Colonic mucosa (tissue), 4 donors: ENCODE measurements around the gene TANC1. TPM values are rescaled to one million over a fixed set of nuclear protein-coding genes. Genes with fewer than 3 reads are reported as not detected.
A peak's percentile ranks its signal among the peaks of the same experiment; 100 is the strongest.

Source experiments
- DNase-seq: peaks from one replicate; pipeline ENCODE4 v3.0.0-alpha.2; 2020
- H3K27ac ChIP-seq: fragments of 200-600 bp; one replicate; pipeline ENCODE4 v1.8.0; 2021
- H3K27me3 ChIP-seq: fragments of 200-600 bp; one replicate; pipeline ENCODE4 v1.8.0; 2021
- H3K36me3 ChIP-seq: fragments of 200-600 bp; one replicate; pipeline ENCODE4 v1.8.0; 2021
- H3K4me1 ChIP-seq: fragments of 200-600 bp; one replicate; pipeline ENCODE4 v1.8.0; 2021; ENCODE audit warnings: mild to moderate bottlenecking
- H3K4me3 ChIP-seq: fragments of 200-600 bp; one replicate; pipeline ENCODE4 v1.8.0; 2021
- H3K9ac ChIP-seq, 2 donors: one replicate each; pipeline ENCODE4 v1.7.0; 2013; ENCODE audit warnings: control low read depth in 2 of 2, low read depth in 2 of 2, low read length in 2 of 2
- H3K9me3 ChIP-seq: fragments of 200-600 bp; one replicate; pipeline ENCODE4 v1.8.0; 2021
- intact Hi-C: fragments of 100-400 bp; cut with DNase I; formaldehyde crosslinking; loops from one replicate; pipeline ENCODE4 v1.14.1; 2022
- total RNA-seq, 2 donors: library from RNA; stranded (reverse); fragmentation: NEBNext Ultra II Directional in 1 of 2; extraction: Animal tissue kit (Norgen Biotek cat#: 25700) in 1 of 2; gene quantifications; one replicate each; pipeline ENCODE4 v1.2.1, GENCODE V29; 2021
- TF ChIP-seq, protein P1 (sequence below): fragments of 200-600 bp; IDR thresholded peaks from one replicate; pipeline ENCODE4 v1.8.0; 2022; ENCODE audit warnings: antibody characterized with exemption, mild to moderate bottlenecking
- donor health status: healthy.
- donor health status: DM: no; HTN: no; CAD: no.
- donor health status: DM: no; HTN: no; CAD: no.

The TANC1 gene
- total RNA-seq, 2 donors from 2014 or later: 28.3 to 32.7 TPM

- Histone ChIP-seq H3K4me1 (peaks cover 6% of the 10 kb centered on the region), H3K36me3 (no peaks in the 10 kb centered on the region), H3K9me3 (no peaks in the 10 kb centered on the region), H3K27ac (peak overlapping the region; percentile 44), H3K27me3 (no peaks in the 10 kb centered on the region), H3K9ac (no peak overlapping the region), H3K4me3 (no peak overlapping the region)
- intact Hi-C loops: no loop called here
- peak; percentile 26 for DNase-seq
- TF ChIP-seq, protein P1, sequence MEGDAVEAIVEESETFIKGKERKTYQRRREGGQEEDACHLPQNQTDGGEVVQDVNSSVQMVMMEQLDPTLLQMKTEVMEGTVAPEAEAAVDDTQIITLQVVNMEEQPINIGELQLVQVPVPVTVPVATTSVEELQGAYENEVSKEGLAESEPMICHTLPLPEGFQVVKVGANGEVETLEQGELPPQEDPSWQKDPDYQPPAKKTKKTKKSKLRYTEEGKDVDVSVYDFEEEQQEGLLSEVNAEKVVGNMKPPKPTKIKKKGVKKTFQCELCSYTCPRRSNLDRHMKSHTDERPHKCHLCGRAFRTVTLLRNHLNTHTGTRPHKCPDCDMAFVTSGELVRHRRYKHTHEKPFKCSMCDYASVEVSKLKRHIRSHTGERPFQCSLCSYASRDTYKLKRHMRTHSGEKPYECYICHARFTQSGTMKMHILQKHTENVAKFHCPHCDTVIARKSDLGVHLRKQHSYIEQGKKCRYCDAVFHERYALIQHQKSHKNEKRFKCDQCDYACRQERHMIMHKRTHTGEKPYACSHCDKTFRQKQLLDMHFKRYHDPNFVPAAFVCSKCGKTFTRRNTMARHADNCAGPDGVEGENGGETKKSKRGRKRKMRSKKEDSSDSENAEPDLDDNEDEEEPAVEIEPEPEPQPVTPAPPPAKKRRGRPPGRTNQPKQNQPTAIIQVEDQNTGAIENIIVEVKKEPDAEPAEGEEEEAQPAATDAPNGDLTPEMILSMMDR: no peak
Measured at GRCh38 chr2:159202568-159203071, 234.2 kb downstream of the TANC1 start.

DNA sequence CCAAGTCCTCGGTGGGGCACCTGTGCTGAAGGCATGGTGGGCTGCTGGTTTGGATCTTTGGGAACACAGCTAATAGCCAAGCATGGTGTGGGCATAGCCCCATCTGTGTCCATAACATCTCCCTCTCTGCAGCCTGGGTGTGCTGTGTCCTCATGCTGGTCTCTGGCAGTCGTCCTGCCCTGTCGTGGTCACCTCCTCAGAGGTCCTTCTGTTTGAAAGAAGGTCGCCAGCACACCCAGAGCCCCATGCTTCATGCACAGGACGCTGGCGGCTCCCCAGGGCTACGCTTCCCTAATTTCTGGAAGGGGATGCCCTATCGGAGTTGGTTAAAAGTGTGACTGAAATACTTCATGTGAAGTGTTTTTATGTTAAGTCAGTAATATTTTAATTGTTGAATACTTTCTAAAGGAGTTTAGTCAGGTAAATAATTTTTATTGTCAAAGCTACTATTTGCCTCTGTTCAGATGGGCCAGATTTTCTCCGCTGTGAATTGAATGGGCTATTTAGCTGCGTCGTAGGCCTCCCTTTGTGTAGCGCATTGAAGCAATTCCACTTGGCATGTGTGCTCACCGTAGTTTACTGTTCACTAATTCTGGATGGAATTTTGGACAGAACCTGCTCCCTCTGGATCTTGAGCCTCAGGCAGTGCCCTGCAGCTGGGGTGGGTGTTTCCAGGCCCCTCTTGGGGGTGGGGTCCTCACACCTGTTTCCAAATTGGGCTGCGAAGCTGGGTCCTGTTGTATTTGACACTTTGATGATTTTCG is 236.1 kb downstream of the TANC1 start:
- H3K27ac ChIP-seq: no peak overlapping the region

GRCh38 chr2:159206736-159207380 is 238.4 kb downstream of the TANC1 start:
- Histone ChIP-seq H3K27me3 (no peaks in the 10 kb centered on the region), H3K9me3 (no peaks in the 10 kb centered on the region), H3K27ac (no peak overlapping the region), H3K9ac (no peak overlapping the region), H3K4me1 (peaks cover 9% of the 10 kb centered on the region), H3K36me3 (no peaks in the 10 kb centered on the region), H3K4me3 (no peak overlapping the region)
- intact Hi-C loops: no loop called here
- TF ChIP-seq, protein P1: no peak
- no peak for DNase-seq

More for the DNA sequence above, 236.1 kb downstream of the TANC1 start:
- no peak overlapping the region for H3K9ac ChIP-seq
- peaks cover 9% of the 10 kb centered on the region for H3K4me1 ChIP-seq
- TF ChIP-seq, protein P1: no peak
- H3K27me3 ChIP-seq: no peaks in the 10 kb centered on the region
- intact Hi-C loops: no loop called here
- H3K9me3 ChIP-seq: no peaks in the 10 kb centered on the region
- H3K4me3 ChIP-seq: no peak overlapping the region
- no peak for DNase-seq
- no peaks in the 10 kb centered on the region for H3K36me3 ChIP-seq

- Histone ChIP-seq H3K27me3 (no peaks in the 10 kb centered on the region), H3K27ac (no peak overlapping the region), H3K4me1 (peaks cover 6% of the 10 kb centered on the region), H3K9ac (no peak overlapping the region), H3K36me3 (no peaks in the 10 kb centered on the region), H3K9me3 (no peaks in the 10 kb centered on the region), H3K4me3 (no peak overlapping the region)
- intact Hi-C loops: no loop called here
- TF ChIP-seq, protein P1: no peak
- no peak for DNase-seq
Measured at GRCh38 chr2:159208438-159208837, 240.0 kb downstream of the TANC1 start.

DNA sequence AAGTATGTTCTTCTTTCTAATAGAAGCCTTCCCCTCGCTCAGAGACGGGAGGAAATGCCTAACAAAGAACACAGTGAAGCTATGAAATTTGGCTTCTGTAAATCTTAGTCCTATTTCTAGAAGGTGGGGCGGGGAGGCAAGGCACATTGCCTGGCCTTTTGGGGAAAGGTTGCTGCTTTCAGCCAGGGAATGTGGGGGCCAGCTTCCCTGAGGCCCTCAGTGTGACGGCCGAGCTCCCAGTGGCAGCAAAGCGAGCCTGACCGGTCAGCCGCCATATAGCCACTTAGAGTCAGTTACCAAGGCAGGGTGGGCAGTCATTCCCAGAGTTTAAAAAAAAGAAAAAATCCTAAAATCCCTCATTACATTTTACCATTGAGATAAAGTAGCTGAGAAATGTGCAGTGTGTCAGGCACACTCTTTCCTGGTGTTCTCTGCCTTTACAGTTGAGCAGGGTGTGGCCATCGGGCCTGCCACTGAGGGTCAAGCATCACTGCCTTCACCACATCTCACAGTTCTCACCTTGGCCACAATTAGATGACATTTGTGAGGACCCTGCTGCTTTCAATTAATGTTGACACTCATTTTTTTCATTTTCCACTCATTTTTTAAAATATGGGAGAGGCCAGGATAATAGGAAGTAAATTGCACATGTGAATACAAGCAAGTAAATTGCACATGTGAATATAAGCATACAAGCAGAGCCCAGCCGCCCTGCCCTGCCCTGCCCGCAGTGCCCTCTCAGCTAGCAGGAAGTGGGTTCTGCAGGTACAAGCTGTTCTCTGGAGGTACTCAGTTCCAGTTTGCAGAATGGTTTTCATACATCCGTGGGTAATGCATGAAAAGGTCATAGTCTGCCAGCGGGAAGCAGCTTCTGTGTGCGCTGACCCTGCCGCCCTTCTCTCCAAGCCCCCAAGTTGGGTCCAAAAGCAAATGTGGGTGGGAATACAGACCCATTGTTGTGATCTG is 241.2 kb downstream of the TANC1 start:
- Histone ChIP-seq H3K9me3 (no peaks in the 10 kb centered on the region), H3K27me3 (no peaks in the 10 kb centered on the region), H3K36me3 (no peaks in the 10 kb centered on the region), H3K9ac (no peak overlapping the region), H3K4me1 (peaks cover 6% of the 10 kb centered on the region), H3K4me3 (no peak overlapping the region), H3K27ac (no peak overlapping the region)
- intact Hi-C loops: no loop called here
- peak; percentile 35 for DNase-seq
- TF ChIP-seq, protein P1: no peak
